GM20000 (cell line): Measurements from ENCODE around the gene DHX8.
"Not testable (repeated sequence)": the region's sequence is repeated elsewhere in the genome, so short reads cannot be mapped to it uniquely, and the experiment has no call there.

ENCODE experiments used
- DNase-seq: peaks from one replicate; pipeline ENCODE4 v3.0.0; 2012; ENCODE audit warnings: low spot score
- TF ChIP-seq, protein P1 (sequence below): IDR thresholded peaks from 2 replicates; pipeline ENCODE4 v1.5.1; 2012; ENCODE audit warnings: mild to moderate bottlenecking, control low read depth; ENCODE audit errors: extremely low read depth, missing control alignments

DHX8 gene

DNA sequence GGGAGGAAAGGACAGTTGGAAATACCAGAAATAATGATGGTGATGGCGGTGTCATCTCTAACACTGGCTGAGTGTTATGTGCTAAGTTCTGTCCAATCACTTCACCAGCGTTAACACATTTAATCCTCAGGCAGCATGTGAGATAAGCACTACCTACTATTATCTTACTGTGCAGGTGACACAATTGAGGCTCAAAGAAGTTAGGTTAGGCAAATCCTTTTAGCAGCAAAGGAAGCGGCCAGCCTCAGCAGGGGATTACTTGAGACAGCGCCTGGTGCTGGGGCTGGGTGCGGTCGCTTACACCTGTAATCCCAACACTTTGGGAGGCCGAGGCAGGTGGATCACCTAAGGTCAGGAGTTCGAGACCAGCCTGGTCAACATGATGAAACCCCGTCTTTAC is 18.7 kb upstream of the DHX8 start:
- DNase-seq = no peak

DNA sequence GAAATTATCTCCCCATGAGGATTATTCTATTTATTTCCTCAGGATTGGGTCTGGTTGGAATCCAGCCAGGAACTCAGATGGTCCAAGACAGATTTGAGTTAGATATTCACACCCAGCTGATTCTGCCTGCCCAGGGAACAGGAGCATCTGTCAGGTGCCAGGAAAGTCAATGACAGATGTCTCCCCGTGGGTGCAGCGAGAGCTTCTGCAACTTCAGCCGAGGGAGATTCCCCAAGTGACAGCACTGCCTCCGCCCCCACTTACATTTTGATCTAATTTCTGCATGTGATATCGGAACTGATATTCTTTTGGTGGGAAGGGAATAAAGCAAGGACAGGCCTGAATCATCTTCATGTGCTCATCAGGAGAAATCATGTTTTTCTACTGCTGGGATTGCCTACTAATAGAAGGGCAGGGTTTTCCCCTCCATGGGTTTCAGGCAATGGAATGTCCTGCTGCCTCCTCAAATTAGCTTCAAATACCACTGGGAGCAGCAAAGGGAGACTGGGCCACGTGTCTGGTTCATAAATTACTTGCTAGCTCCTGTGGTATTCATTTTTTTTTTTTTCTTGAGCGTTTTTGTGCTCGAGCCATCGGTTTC is 15.7 kb upstream of the DHX8 start:
- TF ChIP-seq, protein P1, sequence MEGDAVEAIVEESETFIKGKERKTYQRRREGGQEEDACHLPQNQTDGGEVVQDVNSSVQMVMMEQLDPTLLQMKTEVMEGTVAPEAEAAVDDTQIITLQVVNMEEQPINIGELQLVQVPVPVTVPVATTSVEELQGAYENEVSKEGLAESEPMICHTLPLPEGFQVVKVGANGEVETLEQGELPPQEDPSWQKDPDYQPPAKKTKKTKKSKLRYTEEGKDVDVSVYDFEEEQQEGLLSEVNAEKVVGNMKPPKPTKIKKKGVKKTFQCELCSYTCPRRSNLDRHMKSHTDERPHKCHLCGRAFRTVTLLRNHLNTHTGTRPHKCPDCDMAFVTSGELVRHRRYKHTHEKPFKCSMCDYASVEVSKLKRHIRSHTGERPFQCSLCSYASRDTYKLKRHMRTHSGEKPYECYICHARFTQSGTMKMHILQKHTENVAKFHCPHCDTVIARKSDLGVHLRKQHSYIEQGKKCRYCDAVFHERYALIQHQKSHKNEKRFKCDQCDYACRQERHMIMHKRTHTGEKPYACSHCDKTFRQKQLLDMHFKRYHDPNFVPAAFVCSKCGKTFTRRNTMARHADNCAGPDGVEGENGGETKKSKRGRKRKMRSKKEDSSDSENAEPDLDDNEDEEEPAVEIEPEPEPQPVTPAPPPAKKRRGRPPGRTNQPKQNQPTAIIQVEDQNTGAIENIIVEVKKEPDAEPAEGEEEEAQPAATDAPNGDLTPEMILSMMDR = no peak
- no peak for DNase-seq

More for the DNA sequence above, 18.7 kb upstream of the DHX8 start:
- TF ChIP-seq, protein P1 = no peak

DNA sequence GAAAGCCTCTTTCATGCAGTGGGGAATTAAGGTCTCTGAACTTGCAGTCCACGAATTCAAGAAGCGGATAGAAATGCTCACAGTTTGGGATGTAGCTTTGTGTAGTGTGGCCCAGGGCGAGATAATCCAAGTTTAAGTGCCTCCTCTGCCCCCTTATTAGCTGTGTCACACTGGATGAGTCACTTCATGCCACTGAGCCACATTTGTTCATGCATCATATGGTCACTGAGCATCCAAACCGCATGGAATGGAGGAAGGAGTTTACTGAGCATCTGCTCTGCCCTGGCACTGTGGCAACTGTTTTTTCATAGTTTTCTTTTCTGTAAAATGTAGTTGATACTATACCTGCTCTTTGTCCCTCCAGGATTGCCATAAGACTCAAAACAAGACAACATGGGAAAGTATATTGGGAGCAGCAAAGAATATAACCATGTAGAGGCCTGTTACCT is 15.1 kb upstream of the DHX8 start:
- DNase-seq = no peak
- TF ChIP-seq, protein P1 = no peak

DNA sequence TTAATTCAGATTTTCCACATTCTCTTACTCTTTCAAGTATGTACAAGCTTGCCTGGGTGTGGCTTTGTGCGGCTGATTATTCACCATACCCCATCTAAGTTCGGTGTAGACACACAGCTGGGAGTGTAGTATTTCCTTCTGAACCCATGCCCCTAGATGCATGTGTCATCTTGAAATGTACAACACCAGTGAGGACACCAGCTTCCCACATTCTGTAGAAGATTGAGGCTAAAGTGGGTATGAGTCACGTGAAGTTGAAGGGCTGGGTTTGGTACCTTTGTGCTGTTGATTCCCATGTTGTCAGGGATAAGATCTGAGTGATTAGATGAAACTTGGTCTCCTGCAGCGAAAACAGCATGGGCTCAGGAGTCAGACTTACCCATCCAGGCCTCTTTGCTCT is 14.6 kb upstream of the DHX8 start:
- DNase-seq = no peak
- TF ChIP-seq, protein P1 = no peak

DNA sequence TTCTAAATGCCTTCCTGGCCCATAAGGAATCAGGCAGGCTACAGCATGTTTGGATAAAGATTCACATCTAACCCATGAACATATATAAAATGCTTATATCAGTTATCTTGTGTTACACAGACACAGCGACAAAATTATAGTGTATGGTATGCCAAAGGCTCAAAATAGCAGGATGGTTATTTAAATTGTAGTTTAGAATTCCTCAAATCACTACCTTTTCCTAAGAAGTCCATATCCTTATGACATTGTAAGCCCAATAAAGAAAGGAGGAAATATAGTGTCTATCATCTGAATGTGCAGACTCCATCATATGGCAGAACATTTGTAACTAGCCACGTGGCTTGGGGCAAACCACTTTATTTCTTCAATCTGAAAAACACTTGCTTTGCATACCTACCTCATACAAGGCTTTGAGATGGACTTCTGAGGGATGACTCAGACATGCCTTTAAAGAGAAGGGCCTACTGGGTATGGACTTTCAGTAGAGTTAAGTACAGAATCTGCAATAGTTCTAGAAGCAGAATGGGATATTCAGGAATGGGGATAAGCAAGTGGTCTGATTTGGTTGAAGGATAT is 12.1 kb upstream of the DHX8 start:
- TF ChIP-seq, protein P1 = no peak
- no peak for DNase-seq

DNA sequence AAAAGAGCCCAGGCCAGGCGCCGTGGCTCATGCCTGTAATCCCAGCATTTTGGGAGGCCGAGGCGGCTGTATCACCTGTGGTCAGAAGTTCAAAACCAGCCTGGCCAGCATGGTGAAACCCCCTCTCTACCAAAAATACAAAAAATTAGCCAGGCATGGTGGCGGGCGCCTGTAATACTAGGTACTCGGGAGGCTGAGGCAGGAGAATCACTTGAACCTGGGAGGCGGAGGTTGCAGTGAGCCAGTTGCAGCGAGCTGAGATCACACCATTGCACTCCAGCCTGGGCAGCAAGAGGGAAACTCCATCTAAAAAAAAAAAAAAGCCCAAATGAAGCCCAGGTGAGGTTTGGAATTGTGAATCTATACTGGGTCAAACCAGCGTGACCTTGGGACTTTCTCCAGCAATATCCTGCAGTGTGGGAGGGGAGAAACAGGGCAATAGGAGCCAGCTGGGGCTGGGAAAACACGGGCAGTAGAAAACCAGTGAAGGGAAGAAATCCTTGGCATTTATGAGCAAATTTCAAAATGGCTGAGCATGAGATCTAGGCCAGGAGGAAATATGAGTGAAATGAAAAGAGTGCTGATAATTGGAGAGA is 8.2 kb upstream of the DHX8 start:
- TF ChIP-seq, protein P1 = no peak
- DNase-seq = no peak

DNA sequence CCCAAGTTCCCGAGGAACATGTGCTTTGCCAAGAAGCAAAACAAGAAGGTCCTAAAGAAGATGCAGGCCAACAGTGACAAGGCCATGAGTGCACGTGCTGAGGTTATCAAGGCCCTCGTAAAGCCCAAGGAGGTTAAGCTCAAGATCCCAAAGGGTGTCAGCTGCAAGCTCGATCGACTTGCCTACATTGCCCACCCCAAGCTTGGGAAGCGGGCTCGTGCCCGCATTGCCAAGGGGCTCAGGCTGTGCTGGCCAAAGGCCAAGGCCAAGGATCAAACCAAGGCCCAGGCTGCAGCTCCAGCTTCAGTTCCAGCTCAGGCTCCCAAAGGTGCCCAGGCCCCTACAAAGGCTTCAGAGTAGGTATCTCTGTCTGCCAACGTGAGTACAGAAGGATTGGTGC is 7.5 kb upstream of the DHX8 start:
- not testable (repeated sequence) for DNase-seq
